GM18502 (cell line): ENCODE measurements around the gene MAGEH1.
"Not testable (repeated sequence)": the region's sequence is repeated elsewhere in the genome, so short reads cannot be mapped to it uniquely, and the experiment has no call there.

Experiments used
- ATAC-seq: cut with Tn5 transposase; IDR thresholded peaks from one replicate; pipeline ENCODE4 v1.9.1; 2021; ENCODE audit warnings: mild to moderate bottlenecking; ENCODE audit not compliant: unreplicated experiment, poor library complexity

Gene MAGEH1, protein sequence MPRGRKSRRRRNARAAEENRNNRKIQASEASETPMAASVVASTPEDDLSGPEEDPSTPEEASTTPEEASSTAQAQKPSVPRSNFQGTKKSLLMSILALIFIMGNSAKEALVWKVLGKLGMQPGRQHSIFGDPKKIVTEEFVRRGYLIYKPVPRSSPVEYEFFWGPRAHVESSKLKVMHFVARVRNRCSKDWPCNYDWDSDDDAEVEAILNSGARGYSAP

GRCh38 chrX:55451990-55452832 is at the start of gene MAGEH1:
Gene MAGEH1 (plus strand): TSS chrX:55452127. CDS start chrX:55452375, 248 bp downstream.
- peak; percentile 98 for ATAC-seq

- ATAC-seq: not testable (repeated sequence)
Observed at GRCh38 chrX:55427079-55427478, 24.8 kb upstream of the MAGEH1 start.

- not testable (repeated sequence) for ATAC-seq
Observed at GRCh38 chrX:55443468-55443867, 8.5 kb upstream of the MAGEH1 start.

DNA sequence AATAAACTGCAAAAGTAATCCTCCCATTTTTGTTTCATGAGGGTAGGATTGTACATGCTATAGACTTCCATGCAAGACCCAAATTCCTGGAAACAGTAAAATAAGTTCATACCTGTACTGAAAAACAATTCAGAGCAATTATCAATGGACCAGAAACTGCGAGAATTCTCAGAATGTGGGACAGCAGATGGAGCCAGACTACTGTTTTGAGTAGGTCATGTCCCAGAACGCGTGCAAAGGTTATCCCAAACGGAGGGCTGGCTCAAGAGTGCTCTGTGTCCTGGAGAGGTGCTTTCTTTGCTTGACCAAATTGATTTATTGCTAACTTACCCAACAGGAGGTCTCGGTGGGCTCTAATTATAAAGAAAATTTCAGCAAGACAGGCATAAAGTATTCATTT is 1.7 kb upstream of the MAGEH1 start:
- ATAC-seq: no peak

GRCh38 chrX:55451141-55451540 is 786 bp upstream of the MAGEH1 start:
- ATAC-seq: no peak

GRCh38 chrX:55451626-55451989 is 319 bp upstream of the MAGEH1 start:
- peak; percentile 34 for ATAC-seq

GRCh38 chrX:55452833-55453124 is 852 bp downstream of the MAGEH1 start:
- ATAC-seq: no peak

- ATAC-seq: not testable (repeated sequence)
Observed at GRCh38 chrX:55455708-55456107, 3.8 kb downstream of the MAGEH1 start.

GRCh38 chrX:55459426-55459825 is 7.5 kb downstream of the MAGEH1 start:
- ATAC-seq: not testable (repeated sequence)

GRCh38 chrX:55459926-55460325 is 8.0 kb downstream of the MAGEH1 start:
- ATAC-seq: not testable (repeated sequence)

- peak; percentile 56 for ATAC-seq
Observed at GRCh38 chrX:55464050-55464449, 12.1 kb downstream of the MAGEH1 start.

DNA sequence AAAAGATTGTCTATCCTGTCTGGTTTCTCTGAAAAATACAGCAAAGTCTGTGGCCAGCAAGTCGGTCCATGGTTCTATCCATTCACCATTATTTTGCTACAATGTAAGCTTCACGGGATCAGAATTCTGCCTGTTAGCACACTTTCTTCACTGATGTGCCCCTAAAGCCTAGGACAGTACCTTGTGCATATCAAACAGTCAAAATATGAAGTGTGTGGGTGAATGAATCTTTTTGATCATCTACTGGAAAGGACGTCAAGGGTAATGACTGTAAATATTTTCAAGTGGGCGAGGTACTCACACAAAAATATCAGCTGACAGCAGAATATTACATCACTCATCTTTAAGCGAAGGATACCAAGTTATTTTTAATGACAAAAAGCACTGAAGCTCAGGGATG is 13.2 kb downstream of the MAGEH1 start:
- not testable (repeated sequence) for ATAC-seq

DNA sequence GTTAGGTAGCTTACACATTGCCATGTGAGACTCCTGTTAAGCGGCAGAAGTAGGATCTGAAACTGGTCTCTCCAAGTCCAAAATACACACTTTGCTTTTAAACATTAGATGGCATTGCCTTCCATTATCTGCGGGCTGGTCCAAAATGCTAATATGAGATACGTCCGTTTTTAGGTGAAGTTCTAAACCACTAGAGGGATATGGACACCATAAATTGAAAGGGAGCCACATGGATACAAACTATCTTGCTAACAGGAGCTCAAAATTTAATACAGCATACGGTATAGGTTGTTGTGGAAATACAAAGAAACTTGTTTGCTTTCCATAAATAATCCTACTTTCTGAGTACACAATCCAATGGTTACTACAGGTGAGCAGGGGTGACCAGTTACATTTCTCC is 13.9 kb downstream of the MAGEH1 start:
- not testable (repeated sequence) for ATAC-seq

- not testable (repeated sequence) for ATAC-seq
Observed at GRCh38 chrX:55479956-55480355, 28.0 kb downstream of the MAGEH1 start.

DNA sequence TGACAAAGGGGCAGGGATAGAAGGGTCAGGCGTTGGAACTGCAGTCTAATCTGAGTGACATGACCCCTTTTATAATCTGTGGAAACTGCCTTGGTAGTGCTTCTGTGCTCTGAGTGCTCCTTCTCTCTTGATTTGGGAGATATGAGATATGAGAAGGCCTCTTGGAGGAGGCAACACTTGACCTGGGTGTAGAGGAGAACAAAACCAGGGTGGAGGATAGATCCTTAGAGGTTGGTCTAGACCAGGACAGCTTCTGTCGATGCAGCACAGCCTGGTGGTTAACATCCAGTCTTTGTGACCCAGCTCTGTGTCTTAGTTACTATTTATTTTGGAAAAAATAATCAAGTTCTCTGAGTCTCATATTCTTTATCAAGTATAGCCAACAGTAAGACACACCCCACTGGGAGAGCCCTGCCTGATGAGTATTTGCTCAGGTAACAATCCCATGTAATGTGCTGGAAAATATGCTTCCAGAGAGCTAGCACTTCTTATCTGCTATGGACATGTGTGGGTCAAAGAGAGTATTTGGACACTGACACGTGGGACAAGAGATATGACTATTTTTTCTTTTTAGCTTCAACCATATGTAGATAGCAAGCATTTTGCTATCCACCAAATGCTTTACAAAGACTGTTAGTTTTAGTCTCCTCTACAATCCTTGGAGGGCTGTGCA is 28.6 kb downstream of the MAGEH1 start:
- ATAC-seq: no peak

- ATAC-seq: no peak
Observed at GRCh38 chrX:55484948-55485347, 33.0 kb downstream of the MAGEH1 start.

GRCh38 chrX:55486736-55487135 is 34.8 kb downstream of the MAGEH1 start:
- ATAC-seq: no peak

DNA sequence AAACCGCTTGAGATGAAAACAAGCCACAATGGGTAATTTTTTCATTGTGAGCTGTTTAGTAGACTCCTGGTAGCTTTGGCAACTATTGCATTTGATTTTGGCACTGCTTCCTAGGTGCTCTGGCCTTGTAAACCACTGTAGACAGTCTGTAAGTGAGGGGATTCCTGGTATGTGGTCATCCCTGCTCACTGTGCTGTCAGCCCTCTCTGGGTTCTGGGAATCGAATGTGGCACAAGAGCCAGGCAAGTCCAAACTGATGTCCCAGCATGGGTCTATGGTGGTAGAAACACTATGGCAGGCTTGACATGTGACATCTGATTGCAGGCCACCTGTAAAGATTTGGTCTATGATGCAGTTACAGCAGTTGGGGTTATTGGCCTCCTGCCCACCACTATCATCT is 35.2 kb downstream of the MAGEH1 start:
- ATAC-seq: no peak

GRCh38 chrX:55488006-55488592 is 36.2 kb downstream of the MAGEH1 start:
- ATAC-seq: no peak

- ATAC-seq: peak; percentile 66
Observed at GRCh38 chrX:55488593-55489313, 36.8 kb downstream of the MAGEH1 start.
